NCI-H187 treated with DMSO at 0.1 percent for 48 hours (cell line): Measurements from ENCODE around the gene CCDC33.

Source experiments
- DNase-seq: peaks from one replicate; lab custom pipeline; 2025; lab: John Stamatoyannopoulos, UW

Gene CCDC33

GRCh38 chr15:74289671-74290070 lies 53.5 kb downstream of the CCDC33 start:
- DNase-seq, result no peak

DNA sequence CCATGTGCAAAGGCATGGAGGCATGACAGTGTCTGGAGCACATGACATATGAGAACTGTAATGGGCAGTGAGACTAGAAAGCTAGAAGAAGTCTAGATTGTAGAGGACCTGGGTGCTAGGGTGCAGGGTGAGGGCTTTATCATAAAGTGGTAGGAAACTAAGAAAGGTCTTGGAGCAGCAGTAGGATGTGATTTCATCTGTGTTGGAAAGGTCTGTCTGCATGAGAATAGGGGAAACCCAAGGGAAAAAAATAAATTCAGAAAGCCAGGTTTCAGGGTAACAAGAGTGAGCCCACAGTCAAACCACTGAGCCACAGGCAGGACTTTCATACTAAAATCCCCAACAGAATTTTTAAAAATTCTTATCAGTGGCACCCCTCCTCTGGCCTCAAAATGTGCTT lies 54.5 kb downstream of the CCDC33 start:
- DNase-seq, result no peak

GRCh38 chr15:74291101-74292071 lies 55.3 kb downstream of the CCDC33 start:
- no peak for DNase-seq

DNA sequence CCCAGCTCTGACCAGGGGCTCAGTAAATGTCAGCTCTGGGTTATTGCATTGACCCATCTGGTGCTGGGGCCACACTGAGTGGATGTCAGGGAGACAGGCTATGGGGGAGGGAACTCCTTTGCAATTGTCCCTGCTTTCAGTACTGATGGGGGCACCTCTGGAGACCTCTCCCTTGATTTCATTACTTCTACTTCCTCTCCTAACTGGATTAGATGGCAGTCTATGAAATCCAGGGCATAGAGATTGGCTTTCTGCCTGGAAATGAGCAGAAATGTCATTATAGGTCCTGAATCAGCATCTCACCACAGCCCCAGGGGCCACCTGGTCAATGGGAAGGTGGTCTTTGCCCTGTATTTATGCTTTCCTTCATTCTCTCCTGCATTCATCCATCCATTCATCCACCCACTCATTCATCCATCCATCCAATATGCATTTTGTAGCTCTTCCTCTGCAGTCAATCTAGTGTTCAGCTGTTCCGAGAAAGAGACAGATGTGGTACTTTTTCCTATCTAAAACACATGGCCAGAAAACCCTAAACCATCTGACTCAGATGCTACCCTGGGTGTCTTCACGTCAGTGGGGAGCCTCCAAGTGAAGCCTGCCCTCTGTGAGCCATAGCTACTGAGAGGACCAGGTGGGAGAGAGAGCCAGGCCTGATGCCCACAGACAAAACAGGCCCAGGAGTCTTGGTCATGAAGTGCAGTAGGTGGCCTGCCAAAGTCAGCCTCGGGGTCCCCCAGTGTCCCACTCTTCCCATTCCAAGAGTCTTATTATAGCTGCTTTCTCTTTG lies 57.1 kb downstream of the CCDC33 start:
- no peak for DNase-seq

DNA sequence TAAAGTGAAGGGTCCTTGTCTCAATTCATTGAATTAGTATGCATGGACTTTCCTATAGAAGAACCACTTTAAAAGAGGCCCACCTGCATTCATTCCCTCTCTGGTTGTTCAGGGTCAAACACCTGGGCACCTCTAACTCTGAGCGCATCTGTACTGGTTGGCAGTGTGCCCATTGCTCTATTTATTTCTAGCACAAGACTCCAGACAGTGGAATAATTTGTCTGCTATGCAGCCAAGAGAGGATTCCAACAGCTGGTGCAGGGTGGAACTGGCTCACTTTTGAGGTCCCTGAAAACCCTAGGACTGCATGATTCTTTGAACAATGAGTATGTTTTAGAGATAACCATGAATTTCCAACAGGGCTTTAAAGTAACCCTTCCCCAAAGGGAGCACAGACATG lies 57.9 kb downstream of the CCDC33 start:
- DNase-seq, result no peak

DNA sequence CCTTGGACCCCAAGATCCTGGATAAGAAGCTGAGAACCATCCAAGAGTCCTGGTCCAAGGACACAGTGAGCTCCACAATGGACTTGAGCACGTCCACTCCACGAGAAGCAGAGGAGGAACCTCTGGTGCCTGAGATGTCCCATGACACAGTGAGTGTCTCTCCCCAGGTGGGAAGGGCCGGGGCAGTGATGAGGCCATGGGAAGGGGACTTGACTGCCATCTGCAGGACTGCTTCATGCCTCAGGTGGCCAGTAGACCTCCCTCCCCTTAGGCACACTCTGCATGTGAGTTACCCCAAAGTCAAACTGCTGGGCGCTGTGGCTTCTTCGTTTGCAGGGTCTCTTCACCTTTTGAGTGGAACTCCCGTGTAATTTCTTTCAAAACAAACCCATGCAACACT lies 59.7 kb downstream of the CCDC33 start:
- no peak for DNase-seq

DNA sequence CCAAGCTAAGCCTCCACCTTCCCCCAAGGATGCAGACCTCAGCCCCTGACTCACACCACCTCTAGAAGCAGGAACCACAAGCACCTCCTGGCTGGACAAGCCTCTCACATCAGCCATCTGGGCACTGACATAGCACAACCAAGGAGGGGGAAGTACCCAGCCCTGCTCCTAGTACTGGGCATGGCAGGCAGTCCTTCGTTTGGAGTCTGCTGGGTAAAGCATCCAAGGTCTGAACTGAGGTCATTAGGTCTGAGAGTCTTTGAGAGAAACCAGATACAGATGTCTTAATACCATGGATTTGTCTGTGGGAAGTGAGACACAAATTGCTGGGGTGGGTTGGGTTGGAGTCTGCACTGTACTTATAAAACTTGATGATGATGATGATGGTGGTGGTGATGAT lies 61.8 kb downstream of the CCDC33 start:
- DNase-seq, result no peak

DNA sequence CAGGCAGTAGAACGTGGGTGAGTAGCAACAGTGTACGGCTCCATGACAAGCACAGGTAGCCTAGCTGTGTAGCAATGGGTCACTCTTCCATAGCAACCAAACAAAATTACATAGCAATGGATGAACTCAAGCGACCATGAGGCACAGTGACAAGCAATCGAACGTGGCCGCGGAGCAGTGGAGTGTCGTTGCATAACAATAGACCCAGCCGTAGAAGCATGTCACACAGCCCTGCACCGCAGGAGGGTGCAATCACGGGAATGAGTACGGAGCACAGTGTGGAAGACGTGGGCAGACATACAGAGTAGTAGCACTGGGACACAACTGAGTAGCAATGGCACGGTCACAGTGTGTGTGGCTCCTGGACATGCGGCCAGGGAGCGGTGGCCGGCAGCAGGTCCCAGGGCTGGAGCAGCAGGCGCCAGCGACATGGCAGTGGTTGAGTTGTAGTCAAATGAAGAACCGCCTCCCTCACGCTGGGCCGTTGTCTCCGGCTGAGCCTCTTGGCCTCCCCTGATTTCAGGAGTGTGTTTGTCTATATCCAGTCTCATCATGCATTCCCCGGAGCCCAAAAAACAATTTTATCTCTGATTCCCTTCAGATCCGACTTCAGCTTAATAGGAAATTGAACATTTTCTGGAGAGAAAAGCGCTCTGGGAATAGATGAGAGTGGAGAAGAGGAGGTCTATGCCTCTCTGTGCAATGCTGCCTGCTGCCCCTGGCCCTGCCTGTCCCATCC lies 64.1 kb downstream of the CCDC33 start:
- DNase-seq, result no peak

DNA sequence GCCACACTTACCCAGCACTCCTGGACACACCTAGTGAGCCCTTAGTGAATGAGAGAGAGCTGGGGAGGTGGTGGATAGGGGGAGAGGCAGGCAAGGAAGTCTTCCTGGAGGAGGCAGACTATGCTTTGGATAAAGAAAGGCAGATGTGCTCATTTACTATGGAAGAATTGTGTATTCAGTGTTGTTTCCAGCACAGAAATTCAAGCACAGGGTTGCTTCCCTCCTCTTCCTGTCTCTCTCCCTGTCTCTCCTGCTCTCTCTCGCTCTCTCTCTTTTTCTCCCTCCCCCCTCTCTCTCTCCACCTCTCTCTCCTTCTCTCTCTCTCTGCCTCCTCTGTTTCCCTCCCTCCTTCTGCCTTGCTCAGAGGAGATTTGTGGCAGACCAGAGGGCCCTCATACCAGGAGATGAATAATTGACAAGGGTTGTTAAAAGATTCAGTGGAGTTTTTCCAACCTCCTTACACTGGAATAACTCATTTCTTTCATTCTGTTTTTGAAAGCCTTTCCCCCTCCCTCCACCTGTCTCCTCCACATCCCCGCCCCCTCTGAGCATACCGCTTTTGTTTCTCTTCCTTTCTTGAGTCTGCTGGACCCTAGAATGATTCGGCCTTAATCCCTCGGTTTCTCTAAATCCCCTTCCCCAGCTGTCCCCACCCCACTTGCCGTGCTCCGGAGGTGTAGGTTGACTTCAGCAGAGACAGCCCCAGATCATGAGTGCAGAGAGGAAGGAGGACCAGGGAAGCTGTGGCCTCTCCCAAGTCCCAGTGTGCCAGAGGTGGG lies 65.6 kb downstream of the CCDC33 start:
- DNase-seq, result no peak

GRCh38 chr15:74302821-74303359 lies 66.8 kb downstream of the CCDC33 start:
- DNase-seq, result no peak

DNA sequence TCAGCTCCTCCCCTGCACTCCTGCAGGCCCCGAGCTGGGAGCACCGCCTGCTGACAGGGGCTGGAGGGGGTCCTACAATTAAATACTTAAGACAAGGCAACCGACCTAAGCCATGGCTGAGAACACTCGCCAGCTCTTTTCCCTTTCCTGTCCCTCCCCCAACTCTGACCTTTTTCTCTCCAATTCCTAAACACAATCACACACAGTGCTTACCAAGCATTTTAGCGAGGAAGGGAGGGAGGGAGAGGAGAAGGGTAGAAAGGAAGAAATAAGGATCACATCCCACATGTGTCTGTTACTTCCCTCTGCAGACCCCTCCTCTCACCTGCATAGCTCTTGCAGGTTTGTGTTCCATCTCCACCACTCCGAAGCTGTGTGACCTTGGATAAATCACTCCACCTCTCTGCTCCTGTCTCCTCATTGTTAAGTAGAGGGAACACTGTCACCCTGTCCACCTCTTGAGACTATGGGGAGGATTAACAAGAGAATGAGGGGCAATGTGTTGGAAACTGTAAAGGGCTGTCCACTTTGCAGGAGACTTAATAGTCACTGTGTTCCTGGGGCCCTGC lies 67.7 kb downstream of the CCDC33 start:
- DNase-seq, result no peak

DNA sequence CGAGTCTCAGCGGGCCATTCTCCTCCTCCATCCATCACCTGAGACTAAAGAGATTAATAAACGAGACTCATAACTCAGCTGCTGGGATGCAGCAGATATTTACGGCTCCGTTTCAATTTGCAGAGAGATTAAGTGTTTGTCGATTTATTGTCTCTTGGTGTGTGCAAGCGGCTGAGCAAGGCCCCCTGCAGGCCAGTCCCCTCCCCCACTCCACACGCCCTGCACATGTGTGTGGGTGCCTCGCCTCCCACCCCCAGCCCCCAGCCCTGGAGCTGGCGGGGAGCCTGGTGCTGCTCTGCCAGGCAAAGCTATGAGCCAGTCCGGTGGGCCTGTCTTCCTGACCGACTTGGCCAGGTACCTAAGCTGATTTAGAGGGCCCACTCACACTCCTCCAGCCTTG lies 68.3 kb downstream of the CCDC33 start:
- no peak for DNase-seq

DNA sequence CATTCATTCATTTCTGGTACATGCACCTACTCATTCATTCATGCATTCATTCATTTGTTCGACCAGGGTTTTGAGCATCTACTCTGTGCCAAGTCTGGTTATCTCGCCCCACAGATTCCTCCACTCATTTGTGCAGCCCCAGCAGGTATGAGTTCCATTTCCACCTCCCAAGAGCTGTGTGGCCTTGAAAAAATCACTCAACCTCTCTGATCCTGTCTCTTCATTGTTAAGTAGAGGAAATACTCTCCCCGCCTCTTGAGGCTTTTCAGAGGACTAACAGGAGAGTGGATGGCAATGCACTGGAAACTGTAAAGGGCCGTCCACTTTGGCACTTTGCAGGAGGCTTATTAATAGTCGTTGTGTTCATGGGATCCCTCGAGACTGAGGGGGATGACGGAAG lies 69.6 kb downstream of the CCDC33 start:
- DNase-seq, result no peak

GRCh38 chr15:74306781-74307217 lies 70.7 kb downstream of the CCDC33 start:
- no peak for DNase-seq

DNA sequence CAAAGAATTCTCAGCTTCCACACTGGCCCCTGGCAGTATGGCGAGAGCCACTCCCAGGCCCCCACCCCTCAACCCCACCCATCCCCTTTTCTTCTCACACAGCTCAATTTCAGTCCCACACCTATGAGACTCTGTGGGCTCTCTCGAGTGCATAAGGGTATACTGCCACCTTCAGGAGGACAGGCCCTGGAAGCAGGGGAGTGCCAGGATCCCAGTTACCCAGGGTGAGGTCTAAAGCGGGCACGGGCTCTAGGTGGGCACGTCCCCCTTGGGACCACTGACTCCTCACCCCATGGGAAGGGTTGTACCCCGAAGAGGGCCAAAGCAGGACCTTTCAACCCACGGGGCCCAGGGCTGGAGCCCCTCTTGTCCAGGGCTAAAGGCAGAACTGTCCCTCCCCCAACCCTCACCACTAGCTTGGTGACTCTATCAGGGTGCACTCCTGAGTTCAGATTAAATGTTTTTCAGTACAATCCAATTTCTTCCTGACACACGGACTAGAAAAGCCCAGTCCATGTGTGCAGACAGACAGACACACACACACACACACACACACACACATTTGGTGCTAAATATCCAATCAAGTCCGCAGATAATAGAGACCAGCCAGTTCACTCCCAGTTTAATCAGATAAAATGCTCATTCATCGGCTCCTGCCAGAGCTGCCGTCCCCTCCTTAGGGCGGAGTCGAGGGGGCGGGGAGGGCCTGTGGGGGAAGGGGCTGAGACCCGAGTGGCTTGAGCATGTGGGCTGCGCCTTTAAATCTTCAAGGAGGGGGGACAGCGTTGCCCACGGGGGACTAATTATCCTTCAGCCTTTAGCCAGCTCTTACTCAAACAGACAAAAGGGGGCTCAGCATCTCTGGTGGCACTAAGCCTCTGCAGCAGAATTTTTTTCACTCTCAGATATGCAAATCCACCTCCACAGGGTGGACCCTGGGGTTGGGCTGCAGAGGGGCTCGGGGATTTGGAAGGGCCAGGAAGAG lies 72.0 kb downstream of the CCDC33 start:
- DNase-seq, result peak; percentile 64

DNA sequence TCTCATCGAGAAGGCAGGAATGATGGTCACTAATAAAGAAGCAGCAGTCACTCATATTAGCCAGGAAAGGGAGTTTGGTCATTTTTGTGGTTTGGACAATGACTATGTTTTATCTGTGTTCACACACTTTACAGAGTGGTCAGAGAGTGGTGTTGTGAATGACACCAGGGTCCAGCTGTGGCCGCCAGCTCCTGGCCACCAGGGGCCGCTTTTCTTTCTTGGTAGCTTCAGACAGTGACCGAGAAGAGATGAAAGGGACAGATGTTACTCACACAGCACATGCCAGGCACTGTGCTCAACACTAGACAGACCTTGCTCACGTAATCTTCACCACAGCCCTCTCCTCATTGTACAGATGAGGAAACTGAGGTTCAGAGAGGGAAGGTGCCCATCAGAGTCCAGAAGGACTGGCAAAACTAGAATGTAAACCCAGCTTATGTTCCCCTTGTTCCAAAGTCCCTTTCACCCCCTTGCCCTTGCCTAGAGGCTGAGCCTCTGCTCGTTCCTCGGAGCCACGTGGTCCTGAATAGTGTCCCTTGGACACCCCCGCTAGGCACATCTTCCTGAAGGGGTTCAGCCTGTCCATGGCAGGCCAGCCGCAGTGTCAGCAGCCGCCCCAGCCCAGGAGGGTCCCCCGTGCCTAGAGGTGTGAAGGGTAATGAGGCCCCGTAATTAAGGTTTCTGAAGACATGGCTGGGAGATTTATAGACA lies 75.8 kb downstream of the CCDC33 start:
- no peak for DNase-seq

- DNase-seq, result peak; percentile 90
Observed at GRCh38 chr15:74312445-74313007, 76.4 kb downstream of the CCDC33 start.

GRCh38 chr15:74313889-74314288 lies 77.8 kb downstream of the CCDC33 start:
- no peak for DNase-seq
